GM18502 (cell line): ENCODE data around the gene RS1.

ENCODE experiments used
- ATAC-seq: cut with Tn5 transposase; IDR thresholded peaks from one replicate; pipeline ENCODE4 v1.9.1; 2021; ENCODE audit warnings: mild to moderate bottlenecking; ENCODE audit not compliant: unreplicated experiment, poor library complexity

RS1 gene

GRCh38 chrX:18613930-18614639 is 57.8 kb downstream of the RS1 start:
- ATAC-seq, result no peak

- ATAC-seq, result no peak
Observed at GRCh38 chrX:18607966-18608365, 63.9 kb downstream of the RS1 start.

GRCh38 chrX:18598413-18598812 is 73.5 kb downstream of the RS1 start:
- no peak for ATAC-seq

- no peak for ATAC-seq
Observed at GRCh38 chrX:18596096-18596495, 75.8 kb downstream of the RS1 start.

- ATAC-seq, result no peak
Observed at GRCh38 chrX:18594079-18594478, 77.8 kb downstream of the RS1 start.

DNA sequence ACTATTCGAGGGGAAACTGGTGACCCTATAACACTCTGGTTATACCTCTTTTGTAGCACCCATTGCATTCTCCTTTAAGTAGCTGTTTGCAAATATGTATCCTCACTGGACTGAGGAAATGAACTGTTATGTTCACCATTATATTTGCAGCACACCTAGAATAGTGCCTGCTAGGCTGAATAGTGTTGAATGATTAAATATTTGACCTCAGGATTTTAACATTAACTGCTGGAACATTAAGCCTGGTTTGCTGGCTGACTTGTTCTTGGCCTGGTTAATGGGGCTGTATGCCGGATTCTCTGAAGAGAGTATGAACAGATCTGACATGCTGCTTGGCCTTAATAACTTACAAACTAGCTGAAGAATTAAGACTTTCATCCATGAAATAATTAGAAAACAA is 80.1 kb downstream of the RS1 start:
- ATAC-seq, result no peak
